Astrocyte of the spinal cord (primary cell): ENCODE results near the gene PDE4C.

Experiments
- DNase-seq: peaks from one replicate; pipeline ENCODE4 v3.0.0; 2011; ENCODE audit warnings: low read depth, low spot score
- H3K4me3 ChIP-seq: 2 replicates; pipeline ENCODE4 v1.5.1; 2011; ENCODE audit warnings: low read depth, mild to moderate bottlenecking, low read length, moderate library complexity
- CTCF ChIP-seq: IDR thresholded peaks from 2 replicates; pipeline ENCODE4 v1.5.1; 2012; ENCODE audit warnings: low read depth, mild to moderate bottlenecking, low read length, inconsistent platforms
- in situ Hi-C: cut with HindIII; loops from 2 replicates; pipeline ENCODE4 v1.10.0; 2017; ENCODE audit warnings: low sequenced_read_pairs

Gene PDE4C

GRCh38 chr19:18198374-18198773 lies 27.9 kb downstream of the PDE4C start:
- no peak for TF ChIP-seq CTCF
- no peak for DNase-seq
- in situ Hi-C loops = no loop called here
- no peak overlapping the region for H3K4me3 ChIP-seq

- DNase-seq = no peak
- in situ Hi-C loops = no loop called here
- TF ChIP-seq CTCF = no peak
- H3K4me3 ChIP-seq = no peak overlapping the region
These were observed 28.3 kb downstream of the PDE4C start for GRCh38 chr19:18197941-18198340.

- in situ Hi-C loops = no loop called here
- no peak overlapping the region for H3K4me3 ChIP-seq
- no peak for DNase-seq
- no peak for TF ChIP-seq CTCF
These were observed 28.9 kb downstream of the PDE4C start for GRCh38 chr19:18197306-18197705.

GRCh38 chr19:18196511-18196845 lies 29.8 kb downstream of the PDE4C start:
- TF ChIP-seq CTCF = no peak
- DNase-seq = no peak
- H3K4me3 ChIP-seq = no peak overlapping the region
- in situ Hi-C loops = no loop called here

DNA sequence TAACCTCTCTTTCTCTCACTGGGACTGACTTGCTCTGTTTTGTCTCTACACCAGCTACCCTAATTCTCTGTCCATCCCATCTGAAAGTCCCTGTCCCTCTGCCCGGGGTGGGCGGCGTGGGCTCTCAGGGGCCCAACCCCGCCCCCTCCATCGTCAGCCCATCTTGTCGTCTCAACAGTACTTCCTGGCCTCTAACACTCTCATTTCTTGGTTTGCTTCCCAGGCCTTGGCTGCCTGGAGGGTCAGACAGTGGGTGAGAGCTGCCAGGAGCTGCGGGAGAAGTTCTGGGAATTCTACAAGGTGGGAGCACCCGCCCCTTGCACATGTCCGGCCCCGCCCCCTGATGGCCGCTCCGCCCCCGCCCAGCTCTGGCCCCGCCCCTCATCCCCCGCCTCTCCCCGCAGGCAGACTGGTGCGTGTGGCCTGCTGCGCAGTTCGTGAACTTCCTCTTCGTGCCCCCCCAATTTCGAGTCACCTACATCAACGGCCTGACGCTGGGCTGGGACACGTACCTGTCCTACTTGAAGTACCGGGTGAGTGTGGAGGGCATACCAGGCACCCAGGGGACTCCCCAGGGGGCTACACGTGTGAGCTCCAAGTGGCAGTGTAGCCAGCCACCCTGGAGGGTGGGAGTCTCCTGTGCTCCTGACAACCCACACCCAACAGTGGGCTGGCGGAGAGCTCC lies 31.5 kb downstream of the PDE4C start:
- TF ChIP-seq CTCF = no peak
- DNase-seq = peak; percentile 37
- H3K4me3 ChIP-seq = no peak overlapping the region
- in situ Hi-C loops = no loop called here

GRCh38 chr19:18194181-18194530 lies 32.1 kb downstream of the PDE4C start:
- in situ Hi-C loops = no loop called here
- no peak for DNase-seq
- TF ChIP-seq CTCF = no peak
- peak overlapping the region; percentile 81 for H3K4me3 ChIP-seq
